ENCODE results near the gene TBX1.

TBX1 gene

GRCh38 chr22:19779011-19779421 is 18.4 kb downstream of the TBX1 start:
- no peak for TF ChIP-seq CTCF (IDR thresholded peaks at IDR 0.05; ENCODE audit: control insufficient read depth, insufficient read depth, low read depth, low read length, missing control alignments)
- DNase-seq (ENCODE audit: low read depth): no peak
- H3K4me3 ChIP-seq (ENCODE audit: control insufficient read depth, low read depth, low read length): no peak overlapping the region

GRCh38 chr22:19779685-19780268 is 19.2 kb downstream of the TBX1 start:
- no peak overlapping the region for H3K4me3 ChIP-seq (ENCODE audit: control insufficient read depth, low read depth, low read length)
- TF ChIP-seq CTCF (IDR thresholded peaks at IDR 0.05; ENCODE audit: control insufficient read depth, insufficient read depth, low read depth, low read length, missing control alignments): no peak
- no peak for DNase-seq (ENCODE audit: low read depth)

DNA sequence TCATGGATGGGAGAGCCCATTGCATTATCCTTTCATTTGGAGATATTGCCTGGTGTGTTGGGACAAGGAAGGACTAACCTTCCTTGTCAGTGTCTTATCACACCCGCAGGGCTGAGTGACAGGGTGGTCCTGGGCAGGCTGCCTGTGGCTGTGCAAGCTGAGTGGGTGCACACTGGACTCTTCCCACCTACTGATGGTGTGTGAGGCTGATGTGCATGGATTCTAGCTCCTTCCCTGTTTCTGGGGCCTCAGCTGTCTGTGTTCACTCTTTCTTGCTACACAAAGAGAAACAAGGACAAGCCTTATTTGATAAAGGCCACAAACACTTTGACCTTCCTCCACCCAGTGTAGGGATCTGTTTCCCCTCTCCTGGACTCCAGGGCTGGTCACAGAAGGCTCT is 22.0 kb downstream of the TBX1 start:
- TF ChIP-seq CTCF (IDR thresholded peaks at IDR 0.05; ENCODE audit: control insufficient read depth, insufficient read depth, low read depth, low read length, missing control alignments): no peak
- no peak for DNase-seq (ENCODE audit: low read depth)
- H3K4me3 ChIP-seq (ENCODE audit: control insufficient read depth, low read depth, low read length): no peak overlapping the region

- TF ChIP-seq CTCF (IDR thresholded peaks at IDR 0.05; ENCODE audit: control insufficient read depth, insufficient read depth, low read depth, low read length, missing control alignments): no peak
- no peak overlapping the region for H3K4me3 ChIP-seq (ENCODE audit: control insufficient read depth, low read depth, low read length)
- no peak for DNase-seq (ENCODE audit: low read depth)
Measured at GRCh38 chr22:19783586-19784383, 23.2 kb downstream of the TBX1 start.

- H3K4me3 ChIP-seq (ENCODE audit: control insufficient read depth, low read depth, low read length): no peak overlapping the region
- DNase-seq (ENCODE audit: low read depth): no peak
- TF ChIP-seq CTCF (IDR thresholded peaks at IDR 0.05; ENCODE audit: control insufficient read depth, insufficient read depth, low read depth, low read length, missing control alignments): no peak
Measured at GRCh38 chr22:19784384-19785175, 24.0 kb downstream of the TBX1 start.

DNA sequence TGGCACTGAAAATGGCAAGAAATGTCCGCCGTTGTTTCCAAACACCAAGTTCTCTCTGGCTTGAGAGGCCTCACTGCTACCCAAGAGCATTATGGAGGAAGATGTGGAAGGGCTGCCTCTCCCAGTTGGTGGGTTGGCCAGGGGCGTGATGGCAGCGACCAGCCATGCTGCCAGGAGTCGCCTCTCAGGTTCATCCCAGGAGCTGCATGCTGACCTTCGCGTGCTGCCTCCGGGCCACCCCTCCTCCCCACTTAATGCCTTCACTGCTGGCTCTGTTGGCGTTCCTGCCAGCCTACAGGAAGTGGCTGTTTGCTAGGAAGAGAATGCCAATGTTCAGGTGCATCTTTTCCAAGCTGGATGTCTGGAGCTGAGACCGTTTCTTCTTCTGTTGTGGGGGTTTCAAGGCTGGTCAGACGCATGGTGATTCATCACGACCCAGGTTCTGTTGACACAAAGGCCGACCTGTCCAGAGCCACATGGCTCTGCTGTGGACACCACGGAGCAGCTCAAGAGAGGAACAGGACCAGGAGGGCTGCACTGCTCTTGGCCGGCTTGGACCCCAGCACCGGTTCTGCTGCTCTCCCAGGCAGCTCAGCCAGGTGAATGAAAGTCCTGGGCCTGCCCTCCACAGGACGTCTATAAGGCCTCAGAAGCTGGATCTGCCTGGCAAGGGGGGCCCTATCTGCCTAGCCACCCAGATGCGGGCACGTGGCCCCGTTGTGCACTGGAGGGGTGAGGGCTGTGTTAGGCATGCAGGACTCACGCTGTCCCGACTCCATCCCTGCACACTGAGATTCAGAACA is 25.1 kb downstream of the TBX1 start:
- no peak for TF ChIP-seq CTCF (IDR thresholded peaks at IDR 0.05; ENCODE audit: control insufficient read depth, insufficient read depth, low read depth, low read length, missing control alignments)
- DNase-seq (ENCODE audit: low read depth): no peak
- no peak overlapping the region for H3K4me3 ChIP-seq (ENCODE audit: control insufficient read depth, low read depth, low read length)

All from AG09309 (cell line).